GM23248 (cell line): ENCODE results near the gene MSH4.

Experiments used
- EZH2 ChIP-seq: fragments of 200-600 bp; sonication (generic); IDR thresholded peaks from 2 replicates; pipeline ENCODE4 v1.6.1; 2018; ENCODE audit warnings: antibody characterized with exemption, mild to moderate bottlenecking; ENCODE audit not compliant: insufficient read depth, poor library complexity, severe bottlenecking
- EZH2phosphoT487 ChIP-seq: fragments of 200-600 bp; sonication (generic); IDR thresholded peaks from 2 replicates; pipeline ENCODE4 v1.6.1; 2018; ENCODE audit warnings: antibody characterized with exemption, moderate library complexity, mild to moderate bottlenecking, low read depth; ENCODE audit not compliant: insufficient read depth

GRCh38 chr1:75954586-75954985 is 157.9 kb downstream of the MSH4 start:
- TF ChIP-seq EZH2: no peak
- TF ChIP-seq EZH2phosphoT487: no peak
